ENCODE results near the gene ATL2.

DNA sequence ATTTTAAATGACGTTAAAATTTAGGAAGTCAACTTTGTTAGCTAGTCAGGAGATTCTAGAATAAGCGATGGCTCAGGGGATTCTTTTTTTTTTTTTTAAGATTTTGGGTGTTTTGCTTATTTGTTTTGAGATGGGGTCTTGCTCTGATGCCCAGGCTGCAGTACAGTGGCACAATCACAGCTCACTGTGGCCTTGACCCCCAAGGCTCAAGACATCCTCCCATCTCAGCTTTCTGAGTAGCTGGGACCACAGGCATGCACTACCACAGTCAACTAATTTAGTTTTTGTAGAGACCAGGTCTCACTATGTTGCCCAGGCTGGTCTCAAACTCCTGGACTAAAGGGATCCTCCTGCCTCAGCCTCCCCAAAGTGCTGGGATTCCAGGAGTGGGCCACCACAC is 16.9 kb downstream of the ATL2 start:
- no peak for TF ChIP-seq EZH2phosphoT487 (IDR thresholded peaks at IDR 0.05; ENCODE audit: low read depth)
- TF ChIP-seq, protein P1, sequence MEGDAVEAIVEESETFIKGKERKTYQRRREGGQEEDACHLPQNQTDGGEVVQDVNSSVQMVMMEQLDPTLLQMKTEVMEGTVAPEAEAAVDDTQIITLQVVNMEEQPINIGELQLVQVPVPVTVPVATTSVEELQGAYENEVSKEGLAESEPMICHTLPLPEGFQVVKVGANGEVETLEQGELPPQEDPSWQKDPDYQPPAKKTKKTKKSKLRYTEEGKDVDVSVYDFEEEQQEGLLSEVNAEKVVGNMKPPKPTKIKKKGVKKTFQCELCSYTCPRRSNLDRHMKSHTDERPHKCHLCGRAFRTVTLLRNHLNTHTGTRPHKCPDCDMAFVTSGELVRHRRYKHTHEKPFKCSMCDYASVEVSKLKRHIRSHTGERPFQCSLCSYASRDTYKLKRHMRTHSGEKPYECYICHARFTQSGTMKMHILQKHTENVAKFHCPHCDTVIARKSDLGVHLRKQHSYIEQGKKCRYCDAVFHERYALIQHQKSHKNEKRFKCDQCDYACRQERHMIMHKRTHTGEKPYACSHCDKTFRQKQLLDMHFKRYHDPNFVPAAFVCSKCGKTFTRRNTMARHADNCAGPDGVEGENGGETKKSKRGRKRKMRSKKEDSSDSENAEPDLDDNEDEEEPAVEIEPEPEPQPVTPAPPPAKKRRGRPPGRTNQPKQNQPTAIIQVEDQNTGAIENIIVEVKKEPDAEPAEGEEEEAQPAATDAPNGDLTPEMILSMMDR (IDR thresholded peaks at IDR 0.05; ENCODE audit: low read depth, low read length) = no peak
